CD4-positive, alpha-beta T cell treated with Interferon gamma for 1 hour (primary cell): Measurements from ENCODE around the gene CFAP46.
"Not testable (repeated sequence)": the region's sequence is repeated elsewhere in the genome, so short reads cannot be mapped to it uniquely, and the experiment has no call there.

ENCODE experiments used
- DNase-seq: peaks from one replicate; pipeline ENCODE4 v3.0.0-alpha.2; 2020

The CFAP46 gene

DNA sequence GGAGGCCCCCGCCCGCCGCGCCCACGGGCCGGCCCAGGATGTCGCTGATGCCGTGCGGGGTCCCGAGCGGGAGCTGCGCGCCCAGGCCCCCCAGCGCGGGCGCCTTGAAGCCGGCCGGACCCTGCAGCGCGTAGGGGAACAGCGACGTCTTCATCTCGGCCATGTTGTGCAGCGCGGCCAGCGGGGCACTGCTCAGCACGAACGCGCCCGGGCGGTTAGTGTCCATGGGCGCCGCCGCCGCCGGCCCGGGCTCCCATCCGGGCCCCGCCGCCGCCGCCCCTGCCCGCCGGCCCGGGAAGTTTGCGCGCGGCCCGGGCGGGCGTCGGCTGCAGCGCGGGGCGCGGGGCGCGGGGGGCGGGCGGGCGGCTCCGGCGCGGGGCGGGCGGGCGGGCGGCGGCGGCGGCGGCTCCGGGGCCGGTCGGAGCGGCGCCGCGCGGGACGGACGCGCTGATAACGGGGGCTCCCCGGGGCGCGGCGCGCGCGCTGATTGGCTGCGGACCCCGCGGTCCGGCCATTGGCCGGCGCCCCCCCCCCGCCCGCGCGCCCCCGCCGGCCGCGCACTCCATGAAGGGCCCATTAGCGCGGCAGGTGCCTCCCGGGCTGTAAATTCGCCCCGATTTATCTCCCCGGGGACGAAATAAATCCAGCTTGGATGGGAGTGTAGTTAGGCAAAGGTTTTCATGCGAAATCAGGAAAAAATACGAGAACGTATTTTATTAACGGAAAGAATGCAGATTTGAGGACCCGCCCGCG, 156.5 kb downstream of the CFAP46 start, which contains the start of gene NKX6-2:
Gene NKX6-2 (minus strand): TSS at position 425 of the 753 bp plus-strand sequence. CDS start 199 bp downstream, at position 226.
- no peak for DNase-seq

DNA sequence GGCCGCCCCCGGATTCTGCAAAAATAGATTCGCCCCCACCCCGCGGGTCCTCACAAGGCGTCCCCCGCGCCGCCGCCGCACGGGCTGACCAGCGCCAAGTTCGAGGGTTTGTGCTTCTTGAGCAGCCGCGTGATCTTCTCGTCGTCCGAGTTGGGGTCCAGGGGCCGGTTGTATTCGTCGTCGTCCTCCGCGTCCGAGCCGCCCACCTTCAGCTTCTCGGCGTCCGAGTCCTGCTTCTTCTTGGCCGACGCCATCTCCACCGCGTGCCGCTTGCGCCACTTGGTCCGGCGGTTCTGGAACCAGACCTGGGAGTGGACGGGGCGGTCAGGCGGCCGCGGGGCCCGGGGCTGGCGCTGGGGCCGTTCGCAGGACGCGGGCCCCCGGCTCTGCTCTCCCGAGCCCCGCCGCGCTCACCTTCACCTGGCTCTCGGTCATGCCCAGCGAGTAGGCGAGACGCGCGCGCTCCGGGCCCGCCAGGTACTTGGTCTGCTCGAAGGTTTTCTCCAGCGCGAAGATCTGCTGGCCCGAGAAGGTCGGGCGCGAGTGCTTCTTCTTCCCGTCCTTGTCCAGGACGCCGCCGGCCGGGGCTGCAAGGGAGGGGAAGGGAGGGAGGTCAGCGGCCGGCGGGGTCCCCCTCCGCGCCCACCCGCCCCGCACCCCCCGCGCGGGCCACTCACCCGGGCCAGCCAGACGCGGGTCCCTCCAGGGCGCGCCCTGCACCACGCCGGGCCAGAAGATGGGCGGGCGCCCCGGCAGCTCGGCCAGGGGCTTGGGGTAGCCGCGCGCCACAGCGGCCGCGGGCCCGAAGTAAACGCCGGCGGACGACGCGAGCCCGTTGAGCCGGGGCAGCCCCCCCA, 157.3 kb downstream of the CFAP46 start:
- DNase-seq = no peak

DNA sequence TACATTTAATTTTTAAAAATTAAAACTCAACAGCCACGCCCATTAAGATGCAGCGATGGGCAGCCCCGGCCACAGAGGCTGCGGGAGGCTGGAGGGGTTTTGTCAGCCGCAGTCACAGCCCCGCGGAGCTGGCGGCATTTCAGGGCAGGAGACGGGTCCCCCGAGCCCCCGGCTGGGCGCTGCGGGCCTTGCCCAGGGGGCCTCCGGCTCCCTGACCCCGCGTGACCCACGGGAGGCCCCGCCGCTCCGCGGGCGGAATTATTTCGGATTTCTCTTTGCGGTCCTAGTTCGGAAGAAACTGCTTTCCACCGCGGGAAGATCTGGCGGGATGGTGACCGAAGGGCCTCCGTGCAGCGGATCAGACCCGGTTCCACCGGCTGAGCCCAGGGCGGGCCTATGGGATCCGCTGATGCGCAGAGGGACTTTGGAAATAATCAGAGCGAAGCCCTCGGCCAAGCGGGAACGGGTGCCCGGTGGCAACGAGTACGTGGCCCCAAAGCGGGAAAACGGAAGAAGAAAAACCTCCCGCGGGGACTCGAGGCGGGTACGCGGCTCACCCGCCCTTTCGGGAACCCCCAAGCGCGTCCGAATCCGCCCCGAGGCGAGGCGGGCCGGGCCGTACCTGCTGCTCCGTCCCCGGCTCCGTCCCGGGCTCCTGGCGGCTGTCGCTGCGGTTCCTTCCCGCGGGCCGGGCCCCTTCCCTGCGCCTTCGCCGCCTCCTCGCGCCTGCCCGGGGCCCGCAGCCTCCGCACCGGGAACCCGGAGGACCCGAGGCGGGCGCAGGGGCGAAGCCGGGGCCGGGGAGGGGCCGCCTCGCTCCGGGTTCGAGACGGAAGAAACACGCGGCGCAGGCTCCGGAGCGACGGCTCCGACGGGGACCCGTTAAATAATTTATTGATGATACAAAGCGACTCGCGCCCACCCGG, 158.2 kb downstream of the CFAP46 start:
- no peak for DNase-seq

DNA sequence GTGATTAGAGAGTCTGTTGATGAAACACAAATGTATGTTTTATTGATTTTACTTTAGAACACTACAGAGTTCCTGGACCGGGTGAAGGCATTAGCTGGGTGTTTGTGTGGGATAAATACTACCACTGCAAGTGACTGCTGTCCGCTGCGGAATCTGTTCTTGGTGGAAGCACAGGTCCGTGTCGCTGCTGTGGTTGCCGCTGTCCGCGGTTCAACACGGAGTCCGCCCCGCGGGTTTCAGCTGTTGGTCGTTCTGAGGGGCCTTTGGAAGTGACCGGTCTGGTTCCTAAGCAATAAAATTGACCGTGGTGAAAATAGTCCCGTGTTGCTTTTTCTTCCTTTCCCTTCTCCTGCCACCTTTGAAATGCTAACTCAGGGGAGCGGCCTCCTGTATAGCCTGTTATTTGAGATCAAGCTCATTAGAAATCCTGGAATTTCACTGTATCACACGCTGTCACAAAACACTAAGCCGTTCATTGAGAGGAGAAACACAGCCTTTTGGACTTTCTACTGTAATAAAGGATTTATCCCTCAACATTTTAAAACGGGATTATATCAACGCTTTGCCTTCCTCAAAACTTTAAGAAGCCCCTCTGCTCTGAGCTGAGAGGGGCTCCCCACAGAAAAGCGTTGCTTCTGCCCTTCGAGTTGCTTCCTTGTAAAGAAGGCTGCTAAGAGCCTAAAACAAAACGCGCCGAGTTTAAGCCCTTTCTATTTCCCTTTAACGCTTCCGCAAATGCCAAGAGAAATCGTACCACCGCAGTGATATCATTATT, 159.0 kb downstream of the CFAP46 start:
- no peak for DNase-seq

DNA sequence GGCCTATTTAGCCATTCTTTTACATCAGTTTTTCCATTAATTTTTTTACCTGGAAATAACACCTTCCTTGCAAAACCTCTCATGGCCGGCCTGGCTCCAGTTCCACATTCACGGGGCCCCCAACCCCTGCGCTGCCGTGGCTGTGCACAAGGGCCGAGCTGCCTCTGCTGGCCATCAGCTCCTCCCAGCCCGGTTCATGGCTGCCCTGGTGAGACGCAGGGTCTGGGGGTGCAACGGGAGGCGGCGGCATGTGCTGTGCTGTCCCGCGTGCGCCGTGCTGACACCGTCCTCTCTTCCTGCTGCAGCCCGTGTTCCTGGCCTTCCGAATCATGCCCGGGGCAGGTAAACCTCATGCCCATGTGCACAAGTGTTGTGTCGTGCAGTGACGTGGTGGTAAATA, 160.8 kb downstream of the CFAP46 start:
- DNase-seq = no peak

DNA sequence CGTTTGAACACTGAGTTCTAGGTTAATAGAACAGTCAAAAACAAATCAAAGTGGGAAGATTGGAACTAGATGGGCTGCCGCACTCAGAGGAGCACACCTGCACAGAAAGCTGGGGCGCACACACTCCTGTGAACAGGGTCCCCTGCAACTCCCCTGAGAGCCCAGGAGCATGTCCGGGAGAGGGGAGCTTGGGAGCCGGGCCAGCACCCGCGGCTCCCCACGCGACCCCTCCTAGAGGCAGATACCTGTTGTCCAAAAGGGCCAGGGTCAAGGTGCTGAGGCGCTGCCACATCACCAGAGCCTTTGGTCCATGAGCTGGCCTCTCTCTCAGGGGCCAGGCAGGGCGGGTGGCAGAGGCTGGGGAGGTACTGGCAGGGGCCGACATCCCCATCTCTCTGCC, 162.0 kb downstream of the CFAP46 start:
- DNase-seq = no peak

DNA sequence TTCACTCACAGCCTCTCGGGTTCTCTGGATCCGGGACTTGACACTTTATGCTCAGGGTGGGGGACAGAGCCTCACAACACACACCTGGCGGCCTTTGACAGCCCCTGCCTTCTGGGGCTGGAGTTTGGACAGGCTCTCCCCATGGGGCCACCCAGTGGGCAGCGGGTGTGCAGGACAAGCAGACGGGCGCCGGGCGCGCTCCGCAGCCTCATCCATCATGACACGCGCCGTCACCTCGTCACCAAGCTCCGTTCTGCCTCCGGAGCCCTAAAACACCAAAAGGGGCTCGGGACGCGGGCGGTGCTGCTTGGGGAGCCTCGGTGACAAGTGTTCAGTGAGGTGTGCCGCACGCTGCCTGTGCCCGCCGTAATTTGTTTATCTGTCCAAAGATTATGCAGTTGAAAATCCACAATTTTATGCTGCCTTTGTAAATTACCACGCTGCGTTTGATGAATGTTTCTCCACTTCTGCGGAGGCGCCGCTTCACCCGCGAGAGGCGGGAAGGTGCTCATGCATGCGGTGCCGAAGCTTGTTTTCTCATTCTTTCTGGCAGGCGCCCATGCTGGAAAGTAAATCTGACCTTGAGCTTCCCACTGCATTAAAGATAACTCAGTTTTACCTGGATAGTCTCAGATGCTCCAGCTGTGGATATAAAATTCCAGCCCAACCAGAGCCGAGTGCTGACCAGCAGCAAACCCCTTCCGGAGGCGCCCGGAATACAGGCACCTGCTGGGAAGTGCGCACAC, 162.6 kb downstream of the CFAP46 start:
- no peak for DNase-seq

DNA sequence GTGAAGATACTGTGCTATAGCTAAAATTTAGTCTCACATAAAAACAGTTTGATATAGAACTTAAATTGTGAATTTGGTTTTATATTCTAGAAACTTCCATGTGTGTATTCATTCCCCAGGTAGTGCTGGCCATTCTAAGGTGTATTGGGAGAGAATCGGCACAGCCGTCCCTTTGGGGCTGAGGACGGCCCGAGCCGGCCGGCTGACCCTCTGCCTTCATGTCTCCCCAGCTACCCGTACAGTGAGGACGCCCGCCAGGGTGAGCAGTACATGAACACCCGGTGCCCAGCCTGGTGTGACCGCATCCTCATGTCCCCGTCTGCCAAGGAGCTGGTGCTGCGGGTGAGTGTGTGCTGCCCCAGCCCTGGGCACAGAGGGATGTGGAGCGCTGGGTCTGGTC, 164.9 kb downstream of the CFAP46 start:
- no peak for DNase-seq

DNA sequence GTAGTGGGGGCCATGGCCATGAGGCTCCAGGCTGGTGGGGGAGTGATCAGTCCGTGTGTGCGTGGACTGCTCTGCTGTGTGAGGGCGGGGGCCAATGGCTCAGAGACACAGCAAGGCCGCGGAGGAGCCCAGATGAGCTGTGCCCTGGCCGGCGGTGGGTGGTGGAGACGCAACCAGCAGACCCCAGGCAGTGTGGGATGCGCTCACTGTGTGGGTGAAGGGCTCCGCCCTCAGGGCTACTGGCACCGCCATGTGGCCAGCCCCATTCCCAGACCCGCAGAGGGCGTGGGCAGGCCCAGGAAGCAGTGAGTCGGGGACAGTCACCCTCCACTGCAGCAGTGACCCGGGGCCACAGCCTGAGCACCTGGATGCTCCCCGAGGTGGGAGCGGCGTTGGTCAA, 165.5 kb downstream of the CFAP46 start:
- DNase-seq = no peak

DNA sequence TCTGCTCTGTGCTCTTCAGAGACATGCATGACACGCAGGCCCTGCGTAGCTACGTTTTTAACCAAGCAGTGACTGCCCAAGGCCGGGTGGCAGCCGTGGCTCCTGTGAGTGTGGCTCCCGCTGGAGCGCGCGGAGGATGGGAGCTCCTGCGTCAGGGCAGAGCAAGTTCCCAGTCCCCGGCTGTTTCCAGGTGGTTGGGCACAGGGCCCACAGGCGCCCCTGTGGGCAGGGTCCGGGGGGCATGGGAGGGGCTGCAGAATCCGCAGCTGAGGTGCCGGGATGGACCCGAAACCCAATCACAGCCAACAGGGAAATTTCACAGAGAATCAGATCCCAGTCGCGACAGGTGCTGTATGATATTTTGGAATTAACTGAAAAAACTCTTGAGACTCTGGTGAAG, 166.2 kb downstream of the CFAP46 start:
- DNase-seq = no peak

DNA sequence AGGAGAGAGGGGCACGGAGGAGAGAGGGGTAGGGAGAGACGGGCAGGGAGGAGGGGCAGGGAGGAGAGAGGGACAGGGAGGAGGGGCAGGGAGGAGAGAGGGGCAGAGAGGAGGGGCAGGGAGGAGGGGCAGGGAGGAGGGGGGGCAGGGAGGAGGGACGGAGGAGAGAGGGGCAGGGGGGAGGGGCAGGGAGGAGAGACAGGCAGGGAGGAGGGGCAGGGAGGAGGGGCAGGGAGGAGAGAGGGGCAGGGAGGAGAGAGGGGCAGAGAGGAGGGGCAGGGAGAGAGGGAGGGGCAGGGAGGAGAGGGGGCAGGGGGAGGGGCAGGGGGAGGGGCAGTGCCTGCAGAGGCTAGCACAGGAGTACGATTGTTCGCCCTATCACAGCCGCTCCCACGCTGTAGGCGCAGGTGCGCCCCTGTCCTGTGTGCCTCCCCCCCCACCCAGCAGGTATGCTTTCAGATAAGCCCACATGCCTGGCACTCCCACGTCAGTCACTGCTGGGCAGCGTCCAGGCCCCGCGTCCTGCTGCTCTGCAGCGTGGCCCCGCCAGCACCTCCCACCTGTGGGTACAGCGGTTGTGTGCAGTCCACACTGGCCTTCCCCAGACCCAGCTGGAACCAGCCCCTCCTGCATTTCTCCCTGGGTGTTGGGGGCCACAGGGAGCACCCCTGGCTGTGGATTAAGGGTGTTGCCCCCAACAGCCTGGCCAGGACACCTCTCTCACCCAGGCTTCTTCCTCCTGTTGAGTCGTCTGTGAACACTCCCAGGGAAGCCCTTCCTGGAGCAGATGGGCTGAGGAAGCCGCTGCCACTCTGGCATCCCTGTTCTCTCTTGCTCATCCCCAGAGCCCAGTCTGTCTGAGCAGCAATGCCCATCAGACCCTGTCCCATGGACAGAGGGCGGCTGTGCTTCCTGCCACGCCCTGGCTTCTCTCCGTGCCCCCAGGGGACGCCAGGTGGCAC, 167.2 kb downstream of the CFAP46 start:
- no peak for DNase-seq

DNA sequence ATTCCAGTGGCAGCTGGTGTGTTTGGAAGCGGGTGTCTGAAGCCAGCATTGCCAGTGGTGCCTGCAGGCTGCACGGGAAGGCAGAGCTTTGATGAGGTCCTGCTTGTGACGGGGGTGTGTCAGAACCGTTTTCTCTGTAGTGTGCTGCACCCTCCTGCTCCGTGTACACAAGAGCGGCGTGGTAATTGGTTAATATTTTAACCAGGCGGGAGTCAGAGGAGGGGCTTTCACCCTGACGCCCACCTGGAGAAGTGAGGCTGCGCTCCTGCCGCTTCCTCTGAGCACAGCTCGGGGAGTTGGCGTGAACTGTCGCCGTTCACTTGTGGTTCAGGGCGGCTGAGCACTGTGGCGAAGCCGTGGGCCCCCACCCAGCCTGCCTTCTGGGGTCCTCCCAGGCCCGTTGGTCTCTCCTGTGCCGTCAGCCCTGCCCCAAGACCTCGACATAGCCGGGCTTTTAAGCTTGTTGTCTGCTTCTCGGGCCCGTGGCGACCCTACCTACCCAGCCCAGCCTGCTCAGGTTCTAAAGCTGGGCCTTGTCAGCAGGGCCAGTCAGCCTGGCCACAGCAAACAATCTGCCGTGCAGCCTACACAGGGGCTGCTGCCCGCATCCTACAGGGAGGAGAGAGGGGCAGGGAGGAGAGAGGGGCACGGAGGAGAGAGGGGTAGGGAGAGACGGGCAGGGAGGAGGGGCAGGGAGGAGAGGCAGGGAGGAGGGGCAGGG, 168.0 kb downstream of the CFAP46 start:
- no peak for DNase-seq

DNA sequence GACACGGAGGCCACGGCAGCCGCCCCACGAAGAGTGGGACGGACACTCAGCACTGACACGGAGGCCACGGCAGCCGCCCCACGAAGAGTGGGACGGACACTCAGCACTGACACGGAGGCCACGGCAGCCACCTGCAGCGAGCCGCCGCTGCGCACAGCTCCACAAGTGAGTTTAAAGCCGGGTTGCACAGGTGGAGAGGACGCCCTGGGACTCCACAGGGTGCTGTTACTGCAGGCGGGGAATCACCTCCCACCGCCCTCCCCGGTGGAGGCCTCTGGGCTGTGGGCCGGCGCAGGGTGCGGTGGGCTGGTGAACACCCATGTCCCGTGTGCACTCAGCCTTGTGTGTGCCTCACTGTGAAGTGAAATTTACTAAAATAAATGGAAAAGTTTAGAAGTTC, 169.6 kb downstream of the CFAP46 start:
- not testable (repeated sequence) for DNase-seq

DNA sequence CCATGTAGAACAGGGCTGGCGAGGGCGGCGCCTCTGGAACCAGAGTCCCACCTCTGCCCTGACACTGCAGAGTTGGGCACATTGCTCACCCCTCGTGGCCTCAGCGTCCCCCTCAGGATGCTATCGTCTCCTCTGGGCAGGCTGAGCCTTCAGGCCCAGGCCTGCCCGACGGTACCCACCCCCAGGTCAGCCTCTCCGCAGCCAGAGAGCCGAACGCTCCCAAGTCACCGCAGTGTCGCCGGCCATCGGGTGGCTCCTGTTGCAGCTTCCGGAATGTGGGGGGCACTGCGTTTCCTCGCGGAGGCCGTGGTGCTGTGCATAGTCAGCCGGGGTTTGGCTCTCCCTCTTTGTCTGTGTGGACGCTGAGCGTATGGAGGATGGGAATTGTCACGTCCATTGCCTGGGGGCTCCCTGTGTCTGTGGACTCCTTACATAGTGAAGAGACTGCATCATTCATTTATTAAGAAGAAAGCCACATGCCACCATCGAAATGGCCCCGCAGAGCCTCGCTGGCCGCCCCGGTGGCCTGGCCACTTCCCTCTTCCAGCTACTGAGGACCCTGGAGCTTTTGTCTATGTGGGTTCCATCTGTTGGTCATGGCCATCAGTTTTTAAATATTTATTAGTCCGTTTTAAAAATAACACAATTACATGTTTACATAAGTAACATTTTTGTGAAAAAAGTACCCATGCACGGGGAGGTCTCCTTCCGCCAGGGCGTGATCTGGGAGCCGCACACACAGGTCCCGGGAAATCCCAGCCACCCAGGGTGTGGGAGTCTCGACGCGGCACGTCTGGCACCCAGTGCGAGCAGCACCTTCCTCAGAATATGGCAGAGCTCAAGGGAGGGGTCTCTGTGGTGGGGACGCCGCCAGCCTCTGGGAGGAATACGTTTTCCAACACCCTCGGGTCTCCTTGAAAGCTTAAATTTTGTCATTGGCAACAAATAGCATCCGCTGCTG, 172.0 kb downstream of the CFAP46 start:
- DNase-seq = no peak

DNA sequence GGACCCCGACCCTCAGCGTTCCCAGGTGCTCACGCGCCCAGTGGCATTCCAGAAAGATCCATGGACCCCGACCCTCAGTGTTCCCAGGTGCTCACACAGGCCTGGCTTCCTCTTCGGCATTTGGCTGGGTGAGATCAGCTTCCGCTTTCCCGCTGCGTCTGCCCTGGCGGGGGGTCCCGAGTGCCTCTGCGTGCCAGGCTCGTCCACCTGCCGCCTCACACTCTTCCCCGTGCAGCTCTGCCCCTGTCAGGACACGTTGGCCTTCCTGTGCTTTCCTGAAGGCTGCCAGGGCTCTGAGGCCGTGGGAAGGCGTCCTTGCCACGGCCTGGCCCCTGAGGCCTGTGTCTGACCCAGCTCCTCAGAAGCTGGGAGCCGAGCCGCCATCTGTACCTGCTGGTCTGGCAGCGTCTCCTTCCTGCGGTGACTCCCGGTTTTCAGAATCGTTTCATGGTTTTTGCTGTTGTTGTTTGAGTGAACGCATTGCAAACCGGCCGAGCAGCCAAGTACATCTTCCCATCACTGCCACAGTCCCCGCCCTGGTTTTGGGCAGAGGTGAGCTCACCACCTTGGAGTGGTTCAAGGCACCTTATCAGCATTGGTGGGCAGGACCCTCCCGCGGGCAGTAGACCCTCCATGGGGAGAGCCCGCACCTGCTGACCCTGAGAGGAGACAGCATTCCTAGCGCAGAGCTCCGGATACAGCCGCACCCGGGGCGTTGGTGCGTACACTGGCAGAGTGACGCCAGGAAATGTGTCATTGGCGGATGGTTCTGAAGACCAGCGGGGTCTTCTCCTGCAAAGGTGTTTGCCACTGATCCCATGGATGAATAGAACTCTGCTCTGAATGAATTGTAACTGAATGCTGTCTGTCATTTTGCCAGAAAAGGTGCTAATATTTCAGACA, 173.8 kb downstream of the CFAP46 start:
- no peak for DNase-seq

DNA sequence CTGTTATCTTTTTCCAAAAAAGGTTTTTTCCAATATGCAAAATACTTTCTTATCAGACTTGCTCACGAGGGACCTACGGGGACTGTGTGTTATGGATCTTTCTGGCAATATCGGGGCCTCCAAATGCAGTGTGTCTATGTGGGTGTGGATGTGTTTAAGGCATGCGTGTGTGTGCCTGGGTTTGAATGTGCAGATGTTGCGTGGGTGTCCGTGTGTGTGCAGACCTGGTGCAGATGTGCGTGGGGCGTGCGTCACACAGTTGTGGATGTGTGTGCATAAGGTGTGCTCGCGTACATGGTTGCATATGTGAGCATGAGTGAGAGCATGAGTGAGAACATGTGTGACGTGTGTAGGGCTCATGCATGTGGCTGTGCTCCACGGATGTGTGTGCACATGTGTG, 176.1 kb downstream of the CFAP46 start:
- no peak for DNase-seq

DNA sequence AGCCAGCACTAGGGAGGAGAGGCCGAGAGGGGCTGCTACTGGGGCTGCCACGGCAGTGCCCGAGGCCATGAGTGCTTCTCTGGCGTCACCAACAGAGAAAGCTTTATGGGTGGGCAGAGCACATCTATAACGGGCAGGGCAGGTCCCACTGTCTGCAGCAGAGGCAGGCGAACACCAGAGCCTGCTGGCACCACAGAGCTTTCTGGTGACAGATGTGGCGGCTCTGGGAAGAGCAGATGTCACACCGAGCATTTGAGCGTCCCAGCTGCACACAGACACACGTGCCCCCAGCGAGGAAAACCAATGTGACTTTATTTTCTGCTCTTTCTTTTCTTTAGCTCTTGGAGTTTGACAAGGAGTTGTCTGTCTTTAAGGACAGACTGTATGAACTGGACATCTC, 176.9 kb downstream of the CFAP46 start:
- DNase-seq = no peak
